Measurements from ENCODE around the gene TSPAN33. TPM values are rescaled to one million over a fixed set of nuclear protein-coding genes. Genes with fewer than 3 reads are reported as not detected.

Gene TSPAN33
- total and polyA plus RNA-seq, 9 donors = 1.7 to 9.3 (median 6.0) TPM

- no peak for DNase-seq
- Histone ChIP-seq H3K27ac (no peak overlapping the region), H3K4me1 (ENCODE audit: insufficient read depth) (peaks cover 18% of the 10 kb centered on the region), H3K27me3 (no peaks in the 10 kb centered on the region), H3K36me3 (no peaks in the 10 kb centered on the region), H3K9me3 (no peaks in the 10 kb centered on the region), H3K4me3 (no peak overlapping the region)
- TF ChIP-seq POLR2A (IDR thresholded peaks at IDR 0.05) (no peak), CTCF (IDR thresholded peaks at IDR 0.05) (no peak), EP300 (IDR thresholded peaks at IDR 0.05) (no peak)
- intact Hi-C loops (cut with DNase I) = no loop called here
- WGBS, 3 donors = 66 to 78% (median 73%) methylated on average over 8 of the region's 8 CpGs
Measured at GRCh38 chr7:129150199-129150996, 5.9 kb downstream of the TSPAN33 start.

GRCh38 chr7:129157651-129158050 lies 13.1 kb downstream of the TSPAN33 start:
- no peaks in the 10 kb centered on the region for H3K27me3 ChIP-seq
- H3K36me3 ChIP-seq = no peaks in the 10 kb centered on the region
- H3K4me1 ChIP-seq (ENCODE audit: insufficient read depth) = no peaks in the 10 kb centered on the region
- TF ChIP-seq EP300 (IDR thresholded peaks at IDR 0.05) (no peak), POLR2A (IDR thresholded peaks at IDR 0.05) (no peak), CTCF (IDR thresholded peaks at IDR 0.05) (no peak)
- H3K27ac ChIP-seq = no peak overlapping the region
- 92 to 97% (median 95%) methylated on average over 9 of the region's 9 CpGs for WGBS, 3 donors
- no peaks in the 10 kb centered on the region for H3K9me3 ChIP-seq
- intact Hi-C loops (cut with DNase I) = no loop called here
- no peak for DNase-seq
- H3K4me3 ChIP-seq = no peak overlapping the region

GRCh38 chr7:129159539-129159938 lies 15.0 kb downstream of the TSPAN33 start:
- H3K27ac ChIP-seq = no peak overlapping the region
- no peak overlapping the region for H3K4me3 ChIP-seq
- DNase-seq = no peak
- TF ChIP-seq POLR2A (IDR thresholded peaks at IDR 0.05) (no peak), EP300 (IDR thresholded peaks at IDR 0.05) (no peak), CTCF (IDR thresholded peaks at IDR 0.05) (no peak)
- no peaks in the 10 kb centered on the region for H3K4me1 ChIP-seq (ENCODE audit: insufficient read depth)
- 80 to 89% (median 89%) methylated on average over 3 of the region's 3 CpGs for WGBS, 3 donors
- no peaks in the 10 kb centered on the region for H3K36me3 ChIP-seq
- no peaks in the 10 kb centered on the region for H3K9me3 ChIP-seq
- no peaks in the 10 kb centered on the region for H3K27me3 ChIP-seq
- intact Hi-C loops (cut with DNase I) = no loop called here

GRCh38 chr7:129160161-129160905 lies 15.8 kb downstream of the TSPAN33 start:
- Histone ChIP-seq H3K4me3 (no peak overlapping the region), H3K4me1 (ENCODE audit: insufficient read depth) (no peaks in the 10 kb centered on the region), H3K9me3 (no peaks in the 10 kb centered on the region), H3K36me3 (no peaks in the 10 kb centered on the region), H3K27me3 (no peaks in the 10 kb centered on the region), H3K27ac (no peak overlapping the region)
- TF ChIP-seq CTCF (IDR thresholded peaks at IDR 0.05) (no peak), POLR2A (IDR thresholded peaks at IDR 0.05) (no peak), EP300 (IDR thresholded peaks at IDR 0.05) (no peak)
- no peak for DNase-seq
- WGBS, 3 donors = 90 to 98% (median 91%) methylated on average over 3 of the region's 3 CpGs
- intact Hi-C loops (cut with DNase I) = loop anchor here in 1 of 4 donors (5.0 kb wide), 1 partner anchor 52 kb away; no protein-coding TSS in a partner anchor
